SJCRH30 (cell line): Measurements from ENCODE around the gene NELL1. TPM values are rescaled to one million over a fixed set of nuclear protein-coding genes. Genes with fewer than 3 reads are reported as not detected.
A peak's percentile ranks its signal among the peaks of the same experiment; 100 is the strongest.

Source experiments
- DNase-seq, 2 experiments: peaks; one replicate each; pipeline ENCODE4 v3.0.0-alpha.2; 2015 to 2020
- H3K27ac ChIP-seq: fragments of 250-450 bp; sonication (Bioruptor Pico); 2 replicates; pipeline ENCODE4 v1.5.1; 2020; ENCODE audit warnings: mild to moderate bottlenecking, moderate library complexity
- H3K27me3 ChIP-seq: fragments of 250-450 bp; sonication (Bioruptor Pico); 2 replicates; pipeline ENCODE4 v1.5.1; 2020; ENCODE audit warnings: mild to moderate bottlenecking, moderate library complexity
- H3K36me3 ChIP-seq: fragments of 250-450 bp; sonication (Bioruptor Pico); 2 replicates; pipeline ENCODE4 v1.5.1; 2020; ENCODE audit warnings: mild to moderate bottlenecking, moderate library complexity
- H3K4me1 ChIP-seq: fragments of 250-450 bp; sonication (Bioruptor Pico); 2 replicates; pipeline ENCODE4 v1.5.1; 2020; ENCODE audit warnings: mild to moderate bottlenecking, moderate library complexity
- H3K4me3 ChIP-seq: fragments of 250-450 bp; sonication (Bioruptor Pico); 2 replicates; pipeline ENCODE4 v1.5.1; 2020; ENCODE audit warnings: mild to moderate bottlenecking, moderate library complexity
- H3K9me3 ChIP-seq: fragments of 250-450 bp; sonication (Bioruptor Pico); replicated peaks from 2 replicates; pipeline ENCODE4 v1.5.1; 2020; ENCODE audit warnings: mild to moderate bottlenecking, moderate library complexity
- total RNA-seq: library from RNA; depleted of rRNA; stranded (reverse); fragments of >200 nt; shearing (Covaris generic); gene quantifications from 2 replicates; pipeline ENCODE4 v1.2.3, GENCODE V29; 2014

The NELL1 gene
- total RNA-seq, 1 experiment from 2014 or later = 176 TPM

GRCh38 chr11:20762980-20763379 lies 93.6 kb downstream of the NELL1 start:
- peaks cover 32% of the 10 kb centered on the region for H3K4me1 ChIP-seq
- no peaks in the 10 kb centered on the region for H3K27me3 ChIP-seq
- H3K9me3 ChIP-seq = no peaks in the 10 kb centered on the region
- peak overlapping the region; percentile 30 for H3K4me3 ChIP-seq
- H3K27ac ChIP-seq = peak overlapping the region; percentile 68
- H3K36me3 ChIP-seq = no peaks in the 10 kb centered on the region
- DNase-seq = peak; percentile 73 to 84

- H3K27me3 ChIP-seq = no peaks in the 10 kb centered on the region
- H3K9me3 ChIP-seq = no peaks in the 10 kb centered on the region
- peaks cover 35% of the 10 kb centered on the region for H3K4me1 ChIP-seq
- no peaks in the 10 kb centered on the region for H3K36me3 ChIP-seq
- DNase-seq = peak; percentile 88 to 97
- peak overlapping the region; percentile 55 for H3K4me3 ChIP-seq
- H3K27ac ChIP-seq = peak overlapping the region; percentile 91
Observed at GRCh38 chr11:20770414-20770946, 101.1 kb downstream of the NELL1 start.

DNA sequence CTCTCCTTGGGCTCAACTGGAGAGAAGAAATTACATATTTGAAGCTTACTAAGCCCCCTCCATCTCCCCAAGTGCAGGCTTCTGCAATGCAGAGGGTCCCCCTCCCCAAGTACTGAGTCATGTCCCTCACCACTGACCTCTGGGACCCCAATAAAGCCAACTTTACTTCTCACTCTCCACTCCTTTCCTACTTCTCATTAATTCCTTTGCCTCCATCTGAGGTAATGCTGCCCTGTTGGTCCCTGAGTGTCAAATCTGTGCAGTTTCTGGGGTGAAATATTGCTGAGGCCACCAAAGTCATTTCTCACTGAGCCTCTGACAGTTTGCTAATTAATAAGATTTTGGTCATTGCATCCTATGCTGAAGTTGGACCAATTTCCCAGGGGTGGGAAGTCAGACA lies 101.6 kb downstream of the NELL1 start:
- no peaks in the 10 kb centered on the region for H3K27me3 ChIP-seq
- H3K4me1 ChIP-seq = peaks cover 35% of the 10 kb centered on the region

DNA sequence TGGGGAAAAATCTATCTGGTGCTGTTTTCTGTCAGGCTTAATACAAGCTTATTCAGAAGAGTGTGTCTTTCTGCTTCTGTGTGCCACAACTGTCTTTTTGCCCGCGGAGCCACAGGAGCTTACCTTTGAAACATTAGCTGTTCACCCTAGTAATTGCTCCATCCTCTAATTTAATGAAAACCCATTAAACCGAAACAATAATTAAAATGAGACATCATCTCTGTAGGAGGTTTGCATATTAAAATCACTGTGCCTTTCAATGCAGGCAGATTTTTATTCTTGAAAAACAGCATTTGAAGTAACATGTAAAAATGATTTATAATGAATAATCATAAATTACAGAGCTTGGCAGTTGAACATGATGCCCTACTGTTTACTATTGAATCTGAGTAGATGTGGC lies 102.3 kb downstream of the NELL1 start:
- Histone ChIP-seq H3K4me3 (peak overlapping the region; percentile 55), H3K27ac (peak overlapping the region; percentile 91), H3K27me3 (no peaks in the 10 kb centered on the region), H3K9me3 (no peaks in the 10 kb centered on the region), H3K4me1 (peaks cover 35% of the 10 kb centered on the region), H3K36me3 (peaks cover 2% of the 10 kb centered on the region; the same call in 1 of the 2 replicates)
- DNase-seq = peak in 1 of 2 experiments; percentile 61

More for the DNA sequence above, 101.6 kb downstream of the NELL1 start:
- DNase-seq = no peak
- H3K4me3 ChIP-seq = peak overlapping the region; percentile 55
- H3K36me3 ChIP-seq = peaks cover 2% of the 10 kb centered on the region; the same call in 1 of the 2 replicates
- H3K9me3 ChIP-seq = no peaks in the 10 kb centered on the region
- H3K27ac ChIP-seq = peak overlapping the region; percentile 91

DNA sequence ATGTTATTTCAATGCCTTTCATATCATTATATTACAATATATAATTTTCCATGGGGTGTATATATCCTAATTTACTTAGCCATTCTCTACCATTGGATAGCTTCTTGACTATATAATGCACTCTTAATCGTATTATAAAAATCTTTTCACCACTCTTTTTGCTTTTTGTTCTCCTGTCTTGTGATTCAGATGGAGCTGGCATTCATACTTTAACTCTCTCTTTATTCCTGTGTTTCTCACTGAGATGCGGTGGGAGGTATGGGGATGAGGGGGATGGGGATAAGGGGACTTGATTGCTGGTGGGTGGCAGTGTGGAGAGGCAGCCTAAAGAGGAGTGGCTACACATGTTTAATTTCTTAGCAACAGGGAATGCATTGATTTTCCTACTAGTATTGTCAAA lies 105.9 kb downstream of the NELL1 start:
- Histone ChIP-seq H3K4me1 (peaks cover 11% of the 10 kb centered on the region), H3K27ac (no peak overlapping the region), H3K4me3 (no peak overlapping the region), H3K27me3 (no peaks in the 10 kb centered on the region), H3K9me3 (no peaks in the 10 kb centered on the region), H3K36me3 (peaks cover 15% of the 10 kb centered on the region)
- DNase-seq = no peak

GRCh38 chr11:20782775-20783174 lies 113.4 kb downstream of the NELL1 start:
- no peak overlapping the region for H3K4me3 ChIP-seq
- no peak overlapping the region for H3K27ac ChIP-seq
- no peaks in the 10 kb centered on the region for H3K27me3 ChIP-seq
- no peaks in the 10 kb centered on the region for H3K9me3 ChIP-seq
- peaks cover 35% of the 10 kb centered on the region for H3K36me3 ChIP-seq
- DNase-seq = no peak
- no peaks in the 10 kb centered on the region for H3K4me1 ChIP-seq

DNA sequence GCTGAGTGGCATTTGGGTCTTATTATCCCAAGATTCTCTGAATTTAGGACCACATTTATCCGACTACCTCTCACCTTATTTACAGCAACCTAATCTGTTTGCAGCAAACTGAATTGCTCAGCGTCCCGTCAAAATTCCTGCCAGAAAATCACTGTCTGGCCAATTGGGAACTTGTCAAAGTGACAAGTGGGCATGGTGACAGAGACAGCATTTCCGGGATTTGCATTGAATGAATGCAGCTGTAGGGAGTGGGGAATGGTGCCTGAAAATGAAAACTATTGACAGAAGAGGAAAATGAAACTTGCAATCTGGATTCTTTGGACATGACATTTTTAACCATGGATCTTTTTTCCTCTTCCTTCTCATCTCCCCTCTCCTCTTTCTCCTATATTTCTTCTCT lies 113.8 kb downstream of the NELL1 start:
- no peak overlapping the region for H3K27ac ChIP-seq
- no peak for DNase-seq
- H3K36me3 ChIP-seq = peaks cover 35% of the 10 kb centered on the region
- H3K27me3 ChIP-seq = no peaks in the 10 kb centered on the region
- H3K9me3 ChIP-seq = no peaks in the 10 kb centered on the region
- H3K4me3 ChIP-seq = no peak overlapping the region
- no peaks in the 10 kb centered on the region for H3K4me1 ChIP-seq

DNA sequence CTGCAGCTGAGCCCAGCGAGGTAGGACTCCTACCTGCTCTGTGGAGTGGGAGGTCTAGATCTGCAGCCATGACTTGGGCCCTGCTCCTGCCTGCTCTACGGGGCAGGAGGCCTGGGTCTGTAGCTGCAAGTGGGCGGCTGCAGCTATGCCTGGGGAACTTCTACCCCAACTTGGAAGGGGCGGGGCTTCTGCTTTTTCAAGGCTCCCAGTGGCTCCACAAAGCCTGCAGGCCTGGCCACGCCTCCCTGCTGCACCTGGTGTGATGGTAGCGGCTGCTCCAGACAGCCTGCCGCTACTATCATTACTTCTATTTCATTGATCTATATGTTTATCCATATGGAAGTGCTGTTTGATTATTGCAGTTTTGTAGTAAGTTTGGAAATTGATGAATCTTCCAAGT lies 121.2 kb downstream of the NELL1 start:
- H3K27me3 ChIP-seq = no peaks in the 10 kb centered on the region
- H3K36me3 ChIP-seq = 0 out of 2 replicates have a peak, but pooled peaks cover 16% of the 10 kb centered on the region
- H3K4me1 ChIP-seq = no peaks in the 10 kb centered on the region
- H3K4me3 ChIP-seq = no peak overlapping the region
- no peak for DNase-seq
- no peak overlapping the region for H3K27ac ChIP-seq
- H3K9me3 ChIP-seq = peaks cover 6% of the 10 kb centered on the region

GRCh38 chr11:20795005-20795404 lies 125.6 kb downstream of the NELL1 start:
- H3K9me3 ChIP-seq = peaks cover 6% of the 10 kb centered on the region
- no peak for DNase-seq
- H3K27me3 ChIP-seq = no peaks in the 10 kb centered on the region

DNA sequence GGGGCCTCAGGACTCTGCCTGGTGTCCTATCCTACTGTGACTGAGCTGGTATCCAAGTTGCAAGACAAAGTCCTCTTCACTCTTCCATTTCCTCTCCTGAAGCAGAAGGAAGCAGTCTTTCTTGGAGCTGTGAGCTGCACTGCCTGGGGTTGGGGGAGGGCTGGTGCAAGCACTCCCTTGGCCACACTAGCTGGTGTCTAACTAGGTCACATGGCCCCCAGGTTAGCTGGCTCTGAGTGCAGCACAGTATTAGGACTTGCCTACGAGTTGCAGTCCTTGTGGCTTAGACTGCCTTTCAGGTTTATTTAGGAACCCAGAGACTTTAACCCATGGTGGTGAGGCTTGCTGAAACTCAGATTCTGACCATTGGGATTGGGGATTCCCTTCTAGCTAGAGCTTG lies 138.9 kb downstream of the NELL1 start:
- H3K4me1 ChIP-seq = no peaks in the 10 kb centered on the region
- DNase-seq = no peak

More at GRCh38 chr11:20795005-20795404, 125.6 kb downstream of the NELL1 start:
- H3K4me1 ChIP-seq = no peaks in the 10 kb centered on the region
- no peak overlapping the region for H3K4me3 ChIP-seq
- 0 out of 2 replicates have a peak, but pooled peaks cover 13% of the 10 kb centered on the region for H3K36me3 ChIP-seq
- H3K27ac ChIP-seq = no peak overlapping the region

GRCh38 chr11:20821046-20821445 lies 151.7 kb downstream of the NELL1 start:
- no peaks in the 10 kb centered on the region for H3K27me3 ChIP-seq
- H3K4me1 ChIP-seq = no peaks in the 10 kb centered on the region
- H3K27ac ChIP-seq = no peak overlapping the region
- no peaks in the 10 kb centered on the region for H3K9me3 ChIP-seq
- H3K36me3 ChIP-seq = no peaks in the 10 kb centered on the region
- H3K4me3 ChIP-seq = no peak overlapping the region
- no peak for DNase-seq

More for the DNA sequence above, 138.9 kb downstream of the NELL1 start:
- Histone ChIP-seq H3K27ac (no peak overlapping the region), H3K27me3 (no peaks in the 10 kb centered on the region), H3K36me3 (no peaks in the 10 kb centered on the region; the same call in 1 of the 2 replicates), H3K4me3 (no peak overlapping the region), H3K9me3 (peaks cover 7% of the 10 kb centered on the region; the same call in 1 of the 2 replicates)

DNA sequence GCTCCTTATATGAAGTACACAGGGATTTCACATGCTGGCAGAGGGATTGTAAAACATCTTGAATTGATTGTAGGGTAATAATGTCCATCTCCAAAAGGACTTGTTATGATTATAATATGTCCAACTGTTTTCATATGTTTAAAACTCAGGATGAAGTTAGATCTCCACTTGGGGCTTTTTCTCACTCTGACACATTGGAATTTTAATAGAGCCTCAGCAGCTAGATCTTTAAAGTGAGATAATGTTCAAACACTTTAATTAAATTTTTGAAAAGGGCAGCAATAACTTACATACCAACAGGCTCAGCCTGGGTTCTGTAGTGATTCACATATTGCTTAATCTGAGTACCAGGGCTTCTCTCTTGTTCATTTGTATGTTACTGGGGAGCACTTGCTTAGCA lies 152.1 kb downstream of the NELL1 start:
- Histone ChIP-seq H3K27ac (no peak overlapping the region), H3K4me1 (no peaks in the 10 kb centered on the region), H3K27me3 (no peaks in the 10 kb centered on the region), H3K4me3 (no peak overlapping the region), H3K36me3 (no peaks in the 10 kb centered on the region), H3K9me3 (no peaks in the 10 kb centered on the region)
- no peak for DNase-seq

GRCh38 chr11:20824773-20825172 lies 155.4 kb downstream of the NELL1 start:
- H3K27ac ChIP-seq = no peak overlapping the region
- H3K4me1 ChIP-seq = no peaks in the 10 kb centered on the region
- no peaks in the 10 kb centered on the region for H3K9me3 ChIP-seq
- no peaks in the 10 kb centered on the region for H3K36me3 ChIP-seq
- no peak for DNase-seq
- no peaks in the 10 kb centered on the region for H3K27me3 ChIP-seq
- no peak overlapping the region for H3K4me3 ChIP-seq

GRCh38 chr11:20835561-20835960 lies 166.2 kb downstream of the NELL1 start:
- Histone ChIP-seq H3K27me3 (no peaks in the 10 kb centered on the region), H3K4me3 (no peak overlapping the region), H3K4me1 (peaks cover 25% of the 10 kb centered on the region), H3K27ac (no peak overlapping the region), H3K36me3 (no peaks in the 10 kb centered on the region; the same call in 1 of the 2 replicates), H3K9me3 (no peaks in the 10 kb centered on the region)
- no peak for DNase-seq

DNA sequence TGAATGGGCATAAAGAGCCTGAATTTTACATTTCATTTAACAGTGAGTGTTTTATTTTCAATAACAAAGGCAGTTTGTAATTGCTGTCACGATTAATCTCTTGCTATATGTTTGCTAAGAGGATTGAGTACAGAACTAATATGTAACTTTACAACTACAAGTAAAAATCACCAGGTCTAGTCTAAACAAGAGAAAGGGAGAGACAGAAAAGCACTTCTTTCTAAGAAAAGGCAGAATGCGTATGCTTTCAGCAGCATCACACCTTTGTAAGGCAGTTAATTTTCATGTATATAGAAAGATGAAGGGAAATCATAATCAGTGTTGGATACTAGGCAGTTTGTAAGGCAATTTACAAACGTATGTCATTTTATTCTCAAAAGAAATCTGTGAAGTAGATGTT lies 169.8 kb downstream of the NELL1 start:
- Histone ChIP-seq H3K4me3 (no peak overlapping the region), H3K36me3 (no peaks in the 10 kb centered on the region), H3K27ac (peak overlapping the region; percentile 39), H3K4me1 (peaks cover 37% of the 10 kb centered on the region), H3K27me3 (no peaks in the 10 kb centered on the region), H3K9me3 (no peaks in the 10 kb centered on the region)
- DNase-seq = no peak

GRCh38 chr11:20840341-20840740 lies 171.0 kb downstream of the NELL1 start:
- Histone ChIP-seq H3K4me3 (no peak overlapping the region), H3K27me3 (no peaks in the 10 kb centered on the region), H3K9me3 (no peaks in the 10 kb centered on the region), H3K4me1 (peaks cover 37% of the 10 kb centered on the region), H3K36me3 (no peaks in the 10 kb centered on the region), H3K27ac (peak overlapping the region; percentile 39)
- peak; percentile 95 to 98 for DNase-seq
